ENCODE results near the gene LPAR3. TPM values are rescaled to one million over a fixed set of nuclear protein-coding genes. Genes with fewer than 3 reads are reported as not detected.

Gene LPAR3
- total RNA-seq, 1 experiment from 2014 or later = 0.13 TPM

GRCh38 chr1:84836145-84836544 lies 56.9 kb downstream of the LPAR3 start:
- Histone ChIP-seq H3K9me3 (ENCODE audit: low read depth, low read length, poor library complexity, severe bottlenecking) (no peaks in the 10 kb centered on the region), H3K36me3 (ENCODE audit: insufficient read depth, low read length, poor library complexity, severe bottlenecking) (no peaks in the 10 kb centered on the region), H3K27ac (ENCODE audit: low read depth, low read length, poor library complexity, severe bottlenecking) (no peak overlapping the region), H3K4me3 (ENCODE audit: low read depth, low read length, poor library complexity, severe bottlenecking) (no peak overlapping the region), H3K27me3 (replicated peaks; ENCODE audit: insufficient read depth, low read depth, low read length, poor library complexity) (peaks cover 4% of the 10 kb centered on the region), H3K4me1 (ENCODE audit: insufficient read depth, low read length, poor library complexity, severe bottlenecking) (no peaks in the 10 kb centered on the region)
- CTCF ChIA-PET = no interaction called here
- intact Hi-C loops (cut with micrococcal nuclease; ENCODE audit: unreplicated experiment) = no loop called here
- peak; percentile 22 for DNase-seq (ENCODE audit: low spot score)
- POLR2A ChIA-PET (ENCODE audit: low non-redundant PET) = no interaction called here
- no TSS peak for BruUV-seq (replicated peaks)
- TF ChIP-seq EZH2 (IDR thresholded peaks at IDR 0.05; ENCODE audit: borderline replicate concordance, low read depth, low read length, poor library complexity, severe bottlenecking) (no peak), CTCF (conservative IDR thresholded peaks at IDR 0.05; ENCODE audit: low read depth, low read length) (no peak)

DNA sequence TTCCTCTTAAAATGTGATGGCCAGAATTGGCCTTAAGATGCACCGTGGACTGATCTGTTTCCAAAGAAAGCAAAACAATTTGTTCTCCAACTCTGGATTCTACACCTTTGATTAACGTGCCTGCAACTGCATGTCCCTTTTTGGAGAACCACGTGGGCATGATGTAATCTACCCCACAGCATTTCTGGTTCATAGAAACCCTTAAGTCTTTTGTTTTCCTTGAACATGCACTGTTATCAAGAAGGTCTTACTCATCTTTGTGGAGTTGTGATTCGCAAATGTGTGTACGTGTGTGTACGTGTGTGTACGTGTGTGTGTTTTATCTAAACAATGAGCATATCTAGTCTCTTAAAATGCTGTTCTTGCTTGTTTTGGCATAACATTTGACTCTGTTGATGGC lies 57.8 kb downstream of the LPAR3 start:
- H3K9me3 ChIP-seq (ENCODE audit: low read depth, low read length, poor library complexity, severe bottlenecking) = no peaks in the 10 kb centered on the region
- no peaks in the 10 kb centered on the region for H3K36me3 ChIP-seq (ENCODE audit: insufficient read depth, low read length, poor library complexity, severe bottlenecking)
- no peak overlapping the region for H3K4me3 ChIP-seq (ENCODE audit: low read depth, low read length, poor library complexity, severe bottlenecking)
- intact Hi-C loops (cut with micrococcal nuclease; ENCODE audit: unreplicated experiment) = no loop called here
- no peak overlapping the region for H3K27ac ChIP-seq (ENCODE audit: low read depth, low read length, poor library complexity, severe bottlenecking)
- CTCF ChIA-PET = no interaction called here
- POLR2A ChIA-PET (ENCODE audit: low non-redundant PET) = no interaction called here
- no peaks in the 10 kb centered on the region for H3K27me3 ChIP-seq (replicated peaks; ENCODE audit: insufficient read depth, low read depth, low read length, poor library complexity)
- BruUV-seq (replicated peaks) = no TSS peak
- no peaks in the 10 kb centered on the region for H3K4me1 ChIP-seq (ENCODE audit: insufficient read depth, low read length, poor library complexity, severe bottlenecking)
- TF ChIP-seq EZH2 (IDR thresholded peaks at IDR 0.05; ENCODE audit: borderline replicate concordance, low read depth, low read length, poor library complexity, severe bottlenecking) = no peak
- TF ChIP-seq CTCF (conservative IDR thresholded peaks at IDR 0.05; ENCODE audit: low read depth, low read length) = no peak
- no peak for DNase-seq (ENCODE audit: low spot score)

- Histone ChIP-seq H3K36me3 (ENCODE audit: insufficient read depth, low read length, poor library complexity, severe bottlenecking) (no peaks in the 10 kb centered on the region), H3K27me3 (replicated peaks; ENCODE audit: insufficient read depth, low read depth, low read length, poor library complexity) (no peaks in the 10 kb centered on the region), H3K4me1 (ENCODE audit: insufficient read depth, low read length, poor library complexity, severe bottlenecking) (no peaks in the 10 kb centered on the region), H3K4me3 (ENCODE audit: low read depth, low read length, poor library complexity, severe bottlenecking) (no peak overlapping the region), H3K9me3 (ENCODE audit: low read depth, low read length, poor library complexity, severe bottlenecking) (no peaks in the 10 kb centered on the region), H3K27ac (ENCODE audit: low read depth, low read length, poor library complexity, severe bottlenecking) (no peak overlapping the region)
- TF ChIP-seq EZH2 (IDR thresholded peaks at IDR 0.05; ENCODE audit: borderline replicate concordance, low read depth, low read length, poor library complexity, severe bottlenecking) (no peak), CTCF (conservative IDR thresholded peaks at IDR 0.05; ENCODE audit: low read depth, low read length) (no peak)
- ChIA-PET CTCF (no interaction called here), POLR2A (ENCODE audit: low non-redundant PET) (no interaction called here)
- DNase-seq (ENCODE audit: low spot score) = no peak
- no TSS peak for BruUV-seq (replicated peaks)
- intact Hi-C loops (cut with micrococcal nuclease; ENCODE audit: unreplicated experiment) = no loop called here
Observed at GRCh38 chr1:84834419-84835064, 58.5 kb downstream of the LPAR3 start.

All from A673 (cell line).